Suprapubic skin (tissue), 4 donors: ENCODE data around the gene ASB16. TPM values are rescaled to one million over a fixed set of nuclear protein-coding genes. Genes with fewer than 3 reads are reported as not detected.
A peak's percentile ranks its signal among the peaks of the same experiment; 100 is the strongest.

Source experiments
- DNase-seq, 2 donors: peaks; one replicate each; pipeline ENCODE4 v3.0.0-alpha.2; 2019; ENCODE audit warnings: low spot score in 2 of 2
- H3K27ac ChIP-seq: fragments of 200-600 bp; sonication (generic); one replicate; pipeline ENCODE4 v1.5.1; 2019
- H3K27me3 ChIP-seq: fragments of 200-600 bp; sonication (generic); one replicate; pipeline ENCODE4 v1.5.1; 2019
- H3K36me3 ChIP-seq: fragments of 200-600 bp; sonication (generic); one replicate; pipeline ENCODE4 v1.5.1; 2019
- H3K4me1 ChIP-seq: fragments of 200-600 bp; sonication (generic); one replicate; pipeline ENCODE4 v1.5.1; 2019
- H3K4me3 ChIP-seq: fragments of 200-600 bp; sonication (generic); one replicate; pipeline ENCODE4 v1.5.1; 2019; ENCODE audit warnings: mild to moderate bottlenecking
- H3K9me3 ChIP-seq: fragments of 200-600 bp; sonication (generic); one replicate; pipeline ENCODE4 v1.5.1; 2019
- CTCF ChIP-seq, 2 donors: fragments of 200-600 bp in 1 of 2; fragments of 450-650 bp in 1 of 2; sonication (generic) in 1 of 2; IDR thresholded peaks; one replicate each; pipeline ENCODE4 v1.5.1; 2016 to 2019; ENCODE audit warnings: antibody characterized with exemption in 2 of 2, mild to moderate bottlenecking in 1 of 2, moderate library complexity in 1 of 2
- EP300 ChIP-seq: sonication (generic); formaldehyde crosslinking; IDR thresholded peaks from one replicate; pipeline ENCODE4 v1.6.1; 2017; ENCODE audit warnings: antibody characterized with exemption
- POLR2A ChIP-seq, 2 donors: fragments of 450-650 bp; IDR thresholded peaks; one replicate each; pipeline ENCODE4 v1.6.1; 2017; ENCODE audit warnings: antibody characterized with exemption in 2 of 2, mild to moderate bottlenecking in 2 of 2, moderate library complexity in 2 of 2
- POLR2AphosphoS5 ChIP-seq, 3 donors: sonication (generic); formaldehyde crosslinking; IDR thresholded peaks; one replicate each; pipeline ENCODE4 v1.6.1; 2017; ENCODE audit warnings: antibody characterized with exemption in 3 of 3
- WGBS: methylation state at CpG from one replicate; pipeline ENCODE4 v1.1.5; 2018; 5-methylcytosine and 5-hydroxymethylcytosine counted together
- total RNA-seq, 4 donors: library from RNA; depleted of rRNA; stranded (reverse); fragments of >200 nt; gene quantifications; one replicate each; pipeline ENCODE4 v1.1.0, GENCODE V29; 2016

The ASB16 gene
- total RNA-seq, 4 donors from 2014 or later, result not detected

GRCh38 chr17:44188576-44189403, 18.3 kb downstream of the ASB16 start:
- no peaks in the 10 kb centered on the region for H3K27me3 ChIP-seq
- no peaks in the 10 kb centered on the region for H3K9me3 ChIP-seq
- H3K4me1 ChIP-seq, result peaks cover 30% of the 10 kb centered on the region
- TF ChIP-seq CTCF (IDR thresholded peaks at IDR 0.05) (no peak), EP300 (no peak), POLR2AphosphoS5 (IDR thresholded peaks at IDR 0.05) (no peak), POLR2A (IDR thresholded peaks at IDR 0.05) (no peak)
- DNase-seq, result no peak
- WGBS, result 81% methylated on average over 10 of the region's 12 CpGs
- no peak overlapping the region for H3K4me3 ChIP-seq
- peaks cover 36% of the 10 kb centered on the region for H3K36me3 ChIP-seq
- H3K27ac ChIP-seq, result no peak overlapping the region

GRCh38 chr17:44190481-44190880, 20.0 kb downstream of the ASB16 start:
- no peaks in the 10 kb centered on the region for H3K27me3 ChIP-seq
- no peak for DNase-seq
- peaks cover 19% of the 10 kb centered on the region for H3K4me1 ChIP-seq
- TF ChIP-seq EP300, result no peak
- no peak for TF ChIP-seq POLR2AphosphoS5 (IDR thresholded peaks at IDR 0.05)
- no peak for TF ChIP-seq CTCF (IDR thresholded peaks at IDR 0.05)
- no peak for TF ChIP-seq POLR2A (IDR thresholded peaks at IDR 0.05)
- no peak overlapping the region for H3K4me3 ChIP-seq
- no peak overlapping the region for H3K27ac ChIP-seq
- H3K9me3 ChIP-seq, result no peaks in the 10 kb centered on the region
- peaks cover 53% of the 10 kb centered on the region for H3K36me3 ChIP-seq
- WGBS, result 82% methylated on average over 10 of the region's 10 CpGs

GRCh38 chr17:44191369-44191768, 20.9 kb downstream of the ASB16 start:
- no peaks in the 10 kb centered on the region for H3K27me3 ChIP-seq
- H3K4me3 ChIP-seq, result no peak overlapping the region
- peaks cover 13% of the 10 kb centered on the region for H3K4me1 ChIP-seq
- no peak for TF ChIP-seq EP300
- no peak for TF ChIP-seq CTCF (IDR thresholded peaks at IDR 0.05)
- TF ChIP-seq POLR2A (IDR thresholded peaks at IDR 0.05), result no peak
- no peak for TF ChIP-seq POLR2AphosphoS5 (IDR thresholded peaks at IDR 0.05)
- H3K36me3 ChIP-seq, result peaks cover 62% of the 10 kb centered on the region
- WGBS, result 73% methylated on average over 5 of the region's 5 CpGs
- no peak for DNase-seq
- H3K9me3 ChIP-seq, result no peaks in the 10 kb centered on the region
- H3K27ac ChIP-seq, result peak overlapping the region; percentile 23

- H3K27me3 ChIP-seq, result no peaks in the 10 kb centered on the region
- peak overlapping the region; percentile 23 for H3K27ac ChIP-seq
- DNase-seq, result no peak
- peaks cover 16% of the 10 kb centered on the region for H3K4me1 ChIP-seq
- 63% methylated on average over 7 of the region's 7 CpGs for WGBS
- no peak overlapping the region for H3K4me3 ChIP-seq
- no peak for TF ChIP-seq EP300
- TF ChIP-seq POLR2AphosphoS5 (IDR thresholded peaks at IDR 0.05), result no peak
- TF ChIP-seq POLR2A (IDR thresholded peaks at IDR 0.05), result no peak
- no peak for TF ChIP-seq CTCF (IDR thresholded peaks at IDR 0.05)
- H3K9me3 ChIP-seq, result no peaks in the 10 kb centered on the region
- peaks cover 66% of the 10 kb centered on the region for H3K36me3 ChIP-seq
Observed at GRCh38 chr17:44191941-44192496, 21.5 kb downstream of the ASB16 start.

GRCh38 chr17:44192750-44193149, 22.2 kb downstream of the ASB16 start:
- peak overlapping the region; percentile 47 for H3K27ac ChIP-seq
- no peak for DNase-seq
- no peaks in the 10 kb centered on the region for H3K27me3 ChIP-seq
- peaks cover 71% of the 10 kb centered on the region for H3K36me3 ChIP-seq
- H3K4me3 ChIP-seq, result no peak overlapping the region
- H3K4me1 ChIP-seq, result peaks cover 19% of the 10 kb centered on the region
- H3K9me3 ChIP-seq, result no peaks in the 10 kb centered on the region
- WGBS, result 88% methylated on average over 5 of the region's 5 CpGs
- TF ChIP-seq CTCF (IDR thresholded peaks at IDR 0.05), result no peak
- no peak for TF ChIP-seq POLR2AphosphoS5 (IDR thresholded peaks at IDR 0.05)
- no peak for TF ChIP-seq EP300
- no peak for TF ChIP-seq POLR2A (IDR thresholded peaks at IDR 0.05)
